Prostate gland (tissue), 2 donors: ENCODE results near the gene PCDH20. TPM values are rescaled to one million over a fixed set of nuclear protein-coding genes. Genes with fewer than 3 reads are reported as not detected.

Experiments used
- DNase-seq: peaks from one replicate; pipeline ENCODE4 v3.0.0-alpha.2; 2019; ENCODE audit warnings: low spot score
- H3K27ac ChIP-seq, 2 donors: fragments of 200-600 bp; sonication (generic); 2 replicates each; pipeline ENCODE4 v1.5.1; 2017 to 2019
- H3K27me3 ChIP-seq: fragments of 200-600 bp; sonication (generic); replicated peaks from 2 replicates; pipeline ENCODE4 v1.5.1; 2019; ENCODE audit not compliant: insufficient read depth
- H3K36me3 ChIP-seq, 2 donors: fragments of 200-600 bp; sonication (generic); 1 replicate in 1 of 2; 2 replicates in 1 of 2; pipeline versions ENCODE4 v1.5.1 to v1.8.1; 2017 to 2019
- H3K4me1 ChIP-seq: fragments of 200-600 bp; sonication (generic); replicated peaks from 2 replicates; pipeline ENCODE4 v1.5.1; 2019
- H3K4me3 ChIP-seq, 2 donors: fragments of 200-600 bp; sonication (generic); 2 replicates each; pipeline ENCODE4 v1.5.1; 2017 to 2019
- H3K9me3 ChIP-seq: fragments of 200-600 bp; sonication (generic); 2 replicates; pipeline ENCODE4 v1.5.1; 2017
- POLR2A ChIP-seq: fragments of 450-650 bp; IDR thresholded peaks from one replicate; pipeline ENCODE4 v1.6.1; 2016; ENCODE audit warnings: antibody characterized with exemption, mild to moderate bottlenecking
- POLR2AphosphoS5 ChIP-seq: sonication (generic); formaldehyde crosslinking; IDR thresholded peaks from one replicate; pipeline ENCODE4 v1.6.1; 2017; ENCODE audit warnings: antibody characterized with exemption
- intact Hi-C: fragments of 100-400 bp; cut with DNase I; formaldehyde crosslinking; loops from one replicate; pipeline ENCODE4 v1.14.2; 2022
- total RNA-seq, 2 donors: library from RNA; depleted of rRNA; stranded (reverse); fragments of >200 nt; gene quantifications; one replicate each; pipeline ENCODE4 v1.1.0, GENCODE V29; 2016
- TF ChIP-seq, protein P1 (sequence below), 4 experiments: fragments of 200-600 bp in 2 of 4; fragments of 450-650 bp in 2 of 4; sonication (generic) in 2 of 4; IDR thresholded peaks; 1 replicate in 3 of 4; 2 replicates in 1 of 4; pipeline ENCODE4 v1.5.1; 2016 to 2019; ENCODE audit warnings: antibody characterized with exemption in 4 of 4, mild to moderate bottlenecking in 2 of 4, moderate library complexity in 2 of 4

PCDH20 gene
- total RNA-seq, 2 donors from 2014 or later = 1.1 to 1.5 TPM

DNA sequence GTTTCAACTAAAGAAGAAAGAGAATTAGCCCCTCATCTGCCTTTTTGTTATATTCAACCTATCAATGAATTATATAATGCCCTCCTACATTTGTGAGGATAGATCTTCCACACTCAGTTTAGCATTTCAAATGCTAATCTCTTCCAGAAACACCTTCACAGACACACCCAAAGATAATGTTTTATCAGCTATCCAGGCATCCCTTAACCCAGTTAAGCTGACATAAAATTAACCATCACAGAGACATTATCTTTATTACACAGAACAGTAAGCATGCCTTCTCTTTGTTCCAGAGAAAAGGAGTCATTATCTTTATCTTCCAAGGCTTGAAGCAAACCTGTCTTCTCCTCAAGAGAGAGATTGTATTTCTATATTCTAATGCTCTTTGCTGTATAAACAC lies 53.1 kb downstream of the PCDH20 start:
- Histone ChIP-seq H3K36me3 (no peaks in the 10 kb centered on the region), H3K4me1 (no peaks in the 10 kb centered on the region), H3K4me3 (no peak overlapping the region), H3K27ac (no peak overlapping the region), H3K9me3 (no peaks in the 10 kb centered on the region), H3K27me3 (no peaks in the 10 kb centered on the region)
- DNase-seq = no peak
- TF ChIP-seq, protein P1, sequence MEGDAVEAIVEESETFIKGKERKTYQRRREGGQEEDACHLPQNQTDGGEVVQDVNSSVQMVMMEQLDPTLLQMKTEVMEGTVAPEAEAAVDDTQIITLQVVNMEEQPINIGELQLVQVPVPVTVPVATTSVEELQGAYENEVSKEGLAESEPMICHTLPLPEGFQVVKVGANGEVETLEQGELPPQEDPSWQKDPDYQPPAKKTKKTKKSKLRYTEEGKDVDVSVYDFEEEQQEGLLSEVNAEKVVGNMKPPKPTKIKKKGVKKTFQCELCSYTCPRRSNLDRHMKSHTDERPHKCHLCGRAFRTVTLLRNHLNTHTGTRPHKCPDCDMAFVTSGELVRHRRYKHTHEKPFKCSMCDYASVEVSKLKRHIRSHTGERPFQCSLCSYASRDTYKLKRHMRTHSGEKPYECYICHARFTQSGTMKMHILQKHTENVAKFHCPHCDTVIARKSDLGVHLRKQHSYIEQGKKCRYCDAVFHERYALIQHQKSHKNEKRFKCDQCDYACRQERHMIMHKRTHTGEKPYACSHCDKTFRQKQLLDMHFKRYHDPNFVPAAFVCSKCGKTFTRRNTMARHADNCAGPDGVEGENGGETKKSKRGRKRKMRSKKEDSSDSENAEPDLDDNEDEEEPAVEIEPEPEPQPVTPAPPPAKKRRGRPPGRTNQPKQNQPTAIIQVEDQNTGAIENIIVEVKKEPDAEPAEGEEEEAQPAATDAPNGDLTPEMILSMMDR (IDR thresholded peaks at IDR 0.05) = no peak
- TF ChIP-seq POLR2A = no peak
- no peak for TF ChIP-seq POLR2AphosphoS5
- intact Hi-C loops = no loop called here
